Mesendoderm (in vitro differentiated cells): ENCODE results near the gene BPIFB2.

ENCODE experiments used
- DNase-seq: peaks from one replicate; pipeline ENCODE4 v3.0.0; 2013
- H2AK5ac ChIP-seq: 2 replicates; pipeline ENCODE4 v1.6.1; 2013; ENCODE audit warnings: low read length, inconsistent platforms
- H2BK120ac ChIP-seq: 2 replicates; pipeline ENCODE4 v1.6.1; 2013; ENCODE audit warnings: low read depth, mild to moderate bottlenecking, low read length, moderate library complexity, mixed read lengths
- H2BK15ac ChIP-seq: replicated peaks from 2 replicates; pipeline ENCODE4 v1.6.1; 2013; ENCODE audit warnings: low read depth, mild to moderate bottlenecking, moderate library complexity
- H2BK5ac ChIP-seq: 2 replicates; pipeline ENCODE4 v1.6.1; 2013; ENCODE audit warnings: low read length, inconsistent platforms
- H3K18ac ChIP-seq: 2 replicates; pipeline ENCODE4 v1.6.1; 2013; ENCODE audit warnings: mild to moderate bottlenecking, low read length, mixed read lengths
- H3K23ac ChIP-seq: one replicate; pipeline ENCODE4 v1.6.1; 2013; ENCODE audit warnings: low read length
- H3K27ac ChIP-seq: 2 replicates; pipeline ENCODE4 v1.5.1; 2013; ENCODE audit warnings: low read depth, mild to moderate bottlenecking, inconsistent platforms, low read length, moderate library complexity
- H3K27me3 ChIP-seq: 2 replicates; pipeline ENCODE4 v1.6.1; 2013; ENCODE audit warnings: low read length, control low read depth, mild to moderate bottlenecking, inconsistent platforms; ENCODE audit not compliant: insufficient read depth, poor library complexity
- H3K36me3 ChIP-seq: 2 replicates; pipeline ENCODE4 v1.6.1; 2013; ENCODE audit warnings: low read length, inconsistent platforms; ENCODE audit not compliant: control insufficient read depth, insufficient read depth
- H3K4ac ChIP-seq: one replicate; pipeline ENCODE4 v1.6.1; 2013; ENCODE audit warnings: low read depth, mild to moderate bottlenecking, low read length, moderate library complexity
- H3K4me1 ChIP-seq: 2 replicates; pipeline ENCODE4 v1.6.1; 2013; ENCODE audit warnings: low read depth, low read length, inconsistent platforms; ENCODE audit not compliant: control insufficient read depth
- H3K4me2 ChIP-seq: 2 replicates; pipeline ENCODE4 v1.6.1; 2013; ENCODE audit warnings: low read length
- H3K4me3 ChIP-seq: 2 replicates; pipeline ENCODE4 v1.5.1; 2013; ENCODE audit warnings: mild to moderate bottlenecking, low read length
- H3K56ac ChIP-seq: one replicate; pipeline ENCODE4 v1.6.1; 2013; ENCODE audit warnings: low read length
- H3K79me1 ChIP-seq: 2 replicates; pipeline ENCODE4 v1.6.1; 2013; ENCODE audit warnings: low read length, inconsistent platforms
- H3K79me2 ChIP-seq: 2 replicates; pipeline ENCODE4 v1.6.1; 2013; ENCODE audit warnings: mild to moderate bottlenecking, low read length; ENCODE audit not compliant: control insufficient read depth, insufficient read depth
- H3K9ac ChIP-seq: 2 replicates; pipeline ENCODE4 v1.6.1; 2013; ENCODE audit warnings: low read length, inconsistent platforms
- H4K5ac ChIP-seq: one replicate; pipeline ENCODE4 v1.6.1; 2013; ENCODE audit warnings: low read length
- H4K8ac ChIP-seq: one replicate; pipeline ENCODE4 v1.6.1; 2013; ENCODE audit warnings: low read depth, mild to moderate bottlenecking, control low read depth, low read length, moderate library complexity
- WGBS: extraction: QIAGEN DNeasy Blood & Tissue Kit; methylation state at CpG from one replicate; pipeline ENCODE4 v1.1.7; 2013; ENCODE audit warnings: low lambda C conversion rate, missing lambda C conversion rate; ENCODE audit not compliant: insufficient coverage; ENCODE audit errors: extremely low coverage; 5-methylcytosine and 5-hydroxymethylcytosine counted together

The BPIFB2 gene

GRCh38 chr20:33006776-33007375 is 628 bp upstream of the BPIFB2 start:
- Histone ChIP-seq H3K36me3 (no peaks in the 10 kb centered on the region), H2BK15ac (no peak overlapping the region), H3K9ac (no peak overlapping the region), H2BK5ac (no peak overlapping the region), H3K4me3 (no peak overlapping the region), H3K79me2 (no peaks in the 10 kb centered on the region), H3K27ac (no peak overlapping the region), H4K5ac (no peak overlapping the region), H4K8ac (no peak overlapping the region), H3K4me2 (no peak overlapping the region), H3K4me1 (no peaks in the 10 kb centered on the region), H2AK5ac (peak overlapping the region; percentile 37), H3K18ac (no peak overlapping the region), H3K56ac (peak overlapping the region; percentile 5), H3K27me3 (no peaks in the 10 kb centered on the region), H2BK120ac (no peak overlapping the region), H3K79me1 (no peaks in the 10 kb centered on the region), H3K23ac (no peak overlapping the region), H3K4ac (no peak overlapping the region)
- WGBS: no CpG with 5 or more reads among the region's 8 CpGs
- DNase-seq: no peak

- no peaks in the 10 kb centered on the region for H3K4me1 ChIP-seq
- H3K23ac ChIP-seq: no peak overlapping the region
- H3K79me1 ChIP-seq: no peaks in the 10 kb centered on the region
- no peak overlapping the region for H3K4me3 ChIP-seq
- H3K56ac ChIP-seq: no peak overlapping the region
- H2AK5ac ChIP-seq: no peak overlapping the region
- no CpG with 5 or more reads among the region's 23 CpGs for WGBS
- no peak overlapping the region for H2BK15ac ChIP-seq
- no peaks in the 10 kb centered on the region for H3K36me3 ChIP-seq
- H2BK5ac ChIP-seq: no peak overlapping the region
- no peaks in the 10 kb centered on the region for H3K27me3 ChIP-seq
- no peak for DNase-seq
- no peak overlapping the region for H4K5ac ChIP-seq
- H2BK120ac ChIP-seq: no peak overlapping the region
- no peak overlapping the region for H3K9ac ChIP-seq
- no peak overlapping the region for H4K8ac ChIP-seq
- no peak overlapping the region for H3K4ac ChIP-seq
- no peak overlapping the region for H3K4me2 ChIP-seq
- no peak overlapping the region for H3K18ac ChIP-seq
- no peak overlapping the region for H3K27ac ChIP-seq
- H3K79me2 ChIP-seq: no peaks in the 10 kb centered on the region
Measured at GRCh38 chr20:33008336-33009213, 1.1 kb downstream of the BPIFB2 start.

GRCh38 chr20:33009214-33010132 is 2.0 kb downstream of the BPIFB2 start:
- H4K8ac ChIP-seq: no peak overlapping the region
- no peak overlapping the region for H3K4me2 ChIP-seq
- H2BK15ac ChIP-seq: no peak overlapping the region
- H2BK5ac ChIP-seq: no peak overlapping the region
- H3K4me3 ChIP-seq: no peak overlapping the region
- WGBS: no CpG with 5 or more reads among the region's 19 CpGs
- peaks cover 3% of the 10 kb centered on the region for H3K4me1 ChIP-seq
- H2BK120ac ChIP-seq: no peak overlapping the region
- no peak overlapping the region for H3K27ac ChIP-seq
- H3K79me1 ChIP-seq: no peaks in the 10 kb centered on the region
- no peak overlapping the region for H4K5ac ChIP-seq
- H3K18ac ChIP-seq: no peak overlapping the region
- no peak overlapping the region for H3K23ac ChIP-seq
- no peaks in the 10 kb centered on the region for H3K36me3 ChIP-seq
- no peak overlapping the region for H2AK5ac ChIP-seq
- DNase-seq: no peak
- no peaks in the 10 kb centered on the region for H3K27me3 ChIP-seq
- H3K9ac ChIP-seq: no peak overlapping the region
- H3K4ac ChIP-seq: no peak overlapping the region
- peak overlapping the region; percentile 5 for H3K56ac ChIP-seq
- H3K79me2 ChIP-seq: no peaks in the 10 kb centered on the region

GRCh38 chr20:33010133-33010504 is 2.6 kb downstream of the BPIFB2 start:
- H3K36me3 ChIP-seq: no peaks in the 10 kb centered on the region
- H3K56ac ChIP-seq: no peak overlapping the region
- no peak overlapping the region for H4K8ac ChIP-seq
- no peak overlapping the region for H4K5ac ChIP-seq
- H3K23ac ChIP-seq: no peak overlapping the region
- H2AK5ac ChIP-seq: no peak overlapping the region
- H3K18ac ChIP-seq: no peak overlapping the region
- no peak overlapping the region for H2BK15ac ChIP-seq
- no peak overlapping the region for H3K9ac ChIP-seq
- no peak overlapping the region for H3K4me2 ChIP-seq
- no peaks in the 10 kb centered on the region for H3K79me1 ChIP-seq
- H3K27ac ChIP-seq: no peak overlapping the region
- no CpG with 5 or more reads among the region's 5 CpGs for WGBS
- no peak overlapping the region for H3K4ac ChIP-seq
- no peak overlapping the region for H2BK5ac ChIP-seq
- no peaks in the 10 kb centered on the region for H3K79me2 ChIP-seq
- no peak overlapping the region for H2BK120ac ChIP-seq
- peaks cover 9% of the 10 kb centered on the region for H3K4me1 ChIP-seq
- H3K4me3 ChIP-seq: no peak overlapping the region
- no peak for DNase-seq
- no peaks in the 10 kb centered on the region for H3K27me3 ChIP-seq

GRCh38 chr20:33010674-33011449 is 3.4 kb downstream of the BPIFB2 start:
- no peak overlapping the region for H2AK5ac ChIP-seq
- no peak overlapping the region for H3K9ac ChIP-seq
- no peak overlapping the region for H2BK5ac ChIP-seq
- H3K27ac ChIP-seq: no peak overlapping the region
- no CpG with 5 or more reads among the region's 8 CpGs for WGBS
- no peak overlapping the region for H3K4me3 ChIP-seq
- no peak overlapping the region for H3K23ac ChIP-seq
- no peak overlapping the region for H2BK120ac ChIP-seq
- no peaks in the 10 kb centered on the region for H3K79me1 ChIP-seq
- no peak overlapping the region for H3K56ac ChIP-seq
- H3K18ac ChIP-seq: no peak overlapping the region
- H4K5ac ChIP-seq: no peak overlapping the region
- peaks cover 9% of the 10 kb centered on the region for H3K4me1 ChIP-seq
- H3K79me2 ChIP-seq: no peaks in the 10 kb centered on the region
- H3K27me3 ChIP-seq: no peaks in the 10 kb centered on the region
- no peak for DNase-seq
- H3K36me3 ChIP-seq: no peaks in the 10 kb centered on the region
- no peak overlapping the region for H4K8ac ChIP-seq
- no peak overlapping the region for H3K4me2 ChIP-seq
- H2BK15ac ChIP-seq: no peak overlapping the region
- no peak overlapping the region for H3K4ac ChIP-seq
